Amniotic stem cell (primary cell): ENCODE measurements around the gene FOSL1.

Source experiments
- DNase-seq: peaks from one replicate; lab custom pipeline; 2025; lab: John Stamatoyannopoulos, UW

The FOSL1 gene

GRCh38 chr11:65900125-65900898 lies at the start of gene FOSL1:
Gene FOSL1, minus strand, starts transcription at chr11:65900388. Its CDS starts 49 bp downstream, at chr11:65900339.
- peak; percentile 91 for DNase-seq

GRCh38 chr11:65947603-65948125 lies 47.5 kb upstream of the FOSL1 start:
- no peak for DNase-seq

- DNase-seq = no peak
Observed at GRCh38 chr11:65947133-65947532, 46.9 kb upstream of the FOSL1 start.

- no peak for DNase-seq
Observed at GRCh38 chr11:65946655-65947054, 46.5 kb upstream of the FOSL1 start.

GRCh38 chr11:65945941-65946558 lies 45.9 kb upstream of the FOSL1 start:
- no peak for DNase-seq

- no peak for DNase-seq
Observed at GRCh38 chr11:65945430-65945911, 45.3 kb upstream of the FOSL1 start, which contains the start of gene TSGA10IP. Gene TSGA10IP, plus strand, starts transcription at chr11:65945480. Its CDS starts 196 bp downstream, at chr11:65945676.

- no peak for DNase-seq
Observed at GRCh38 chr11:65944767-65945166, 44.6 kb upstream of the FOSL1 start.

GRCh38 chr11:65944191-65944590 lies 44.0 kb upstream of the FOSL1 start:
- no peak for DNase-seq

- no peak for DNase-seq
Observed at GRCh38 chr11:65942531-65942930, 42.3 kb upstream of the FOSL1 start.

GRCh38 chr11:65941720-65942310 lies 41.6 kb upstream of the FOSL1 start:
- DNase-seq = no peak

- DNase-seq = no peak
Observed at GRCh38 chr11:65937766-65938165, 37.6 kb upstream of the FOSL1 start.

- no peak for DNase-seq
Observed at GRCh38 chr11:65934014-65934413, 33.8 kb upstream of the FOSL1 start.

- DNase-seq = no peak
Observed at GRCh38 chr11:65932558-65932919, 32.4 kb upstream of the FOSL1 start.

- DNase-seq = no peak
Observed at GRCh38 chr11:65931773-65932557, 31.8 kb upstream of the FOSL1 start.

- DNase-seq = no peak
Observed at GRCh38 chr11:65928667-65929066, 28.5 kb upstream of the FOSL1 start.

- no peak for DNase-seq
Observed at GRCh38 chr11:65927904-65928397, 27.8 kb upstream of the FOSL1 start.

- no peak for DNase-seq
Observed at GRCh38 chr11:65925397-65925796, 25.2 kb upstream of the FOSL1 start.

- DNase-seq = no peak
Observed at GRCh38 chr11:65922565-65922964, 22.4 kb upstream of the FOSL1 start.

- no peak for DNase-seq
Observed at GRCh38 chr11:65921876-65922275, 21.7 kb upstream of the FOSL1 start.

GRCh38 chr11:65921033-65921555 lies 20.9 kb upstream of the FOSL1 start:
- DNase-seq = no peak

GRCh38 chr11:65920372-65920802 lies 20.2 kb upstream of the FOSL1 start:
- no peak for DNase-seq
